Astrocyte (in vitro differentiated cells and primary cell): ENCODE results near the gene URM1. TPM values are rescaled to one million over a fixed set of nuclear protein-coding genes. Genes with fewer than 3 reads are reported as not detected.

Experiments used
- DNase-seq: peaks from one replicate; pipeline ENCODE4 v3.0.0-alpha.2; 2010; ENCODE audit warnings: low read depth
- FAIRE-seq: peaks from 2 replicates; lab custom pipeline; 2011; peaks lifted over from hg19 to GRCh38; lab: Jason Lieb, UNC
- H2AFZ ChIP-seq: 2 replicates; pipeline ENCODE4 v1.6.0; 2012; ENCODE audit warnings: low read depth, low read length, inconsistent platforms
- H3K27ac ChIP-seq: 2 replicates; pipeline ENCODE4 v1.5.1; 2011; ENCODE audit warnings: low read depth, low read length, inconsistent platforms
- H3K27me3 ChIP-seq: 2 replicates; pipeline ENCODE4 v1.6.0; 2011; ENCODE audit warnings: low read length, inconsistent platforms; ENCODE audit not compliant: insufficient read depth
- H3K36me3 ChIP-seq: 2 replicates; pipeline ENCODE4 v1.5.1; 2011; ENCODE audit warnings: low read length, inconsistent platforms; ENCODE audit not compliant: insufficient read depth
- H3K4me1 ChIP-seq: 2 replicates; pipeline ENCODE4 v1.5.1; 2011; ENCODE audit warnings: low read length, inconsistent platforms; ENCODE audit not compliant: insufficient read depth
- H3K4me2 ChIP-seq: 2 replicates; pipeline ENCODE4 v1.6.0; 2012; ENCODE audit warnings: low read length, inconsistent platforms
- H3K4me3 ChIP-seq: 2 replicates; pipeline ENCODE4 v1.5.1; 2011; ENCODE audit warnings: low read depth, mild to moderate bottlenecking, low read length, inconsistent platforms; ENCODE audit not compliant: insufficient read depth
- H3K79me2 ChIP-seq: 2 replicates; pipeline ENCODE4 v1.6.0; 2012; ENCODE audit warnings: mild to moderate bottlenecking, low read length, inconsistent platforms; ENCODE audit not compliant: insufficient read depth
- H3K9ac ChIP-seq: 2 replicates; pipeline ENCODE4 v1.6.0; 2012; ENCODE audit warnings: mild to moderate bottlenecking, low read length, inconsistent platforms
- H3K9me3 ChIP-seq: 2 replicates; pipeline ENCODE4 v1.5.1; 2012; ENCODE audit warnings: low read depth, mild to moderate bottlenecking, low read length, inconsistent platforms; ENCODE audit not compliant: insufficient read depth
- H4K20me1 ChIP-seq: 2 replicates; pipeline ENCODE4 v1.6.0; 2012; ENCODE audit warnings: low read length, inconsistent platforms; ENCODE audit not compliant: insufficient read depth
- H3K27ac Mint-ChIP-seq: one replicate; pipeline ENCODE4 v1.8.0; 2021; ENCODE audit warnings: mild to moderate bottlenecking, mixed read lengths; ENCODE audit not compliant: unreplicated experiment
- H3K27me3 Mint-ChIP-seq: one replicate; pipeline ENCODE4 v1.8.0; 2021; ENCODE audit warnings: low read depth, mixed read lengths; ENCODE audit not compliant: unreplicated experiment
- H3K36me3 Mint-ChIP-seq: one replicate; pipeline ENCODE4 v1.8.0; 2021; ENCODE audit warnings: low read depth, mixed read lengths; ENCODE audit not compliant: unreplicated experiment
- H3K4me1 Mint-ChIP-seq: one replicate; pipeline ENCODE4 v1.8.0; 2021; ENCODE audit warnings: low read depth, mixed read lengths; ENCODE audit not compliant: unreplicated experiment
- H3K4me3 Mint-ChIP-seq: one replicate; pipeline ENCODE4 v1.8.0; 2021; ENCODE audit warnings: mild to moderate bottlenecking, moderate library complexity, mixed read lengths; ENCODE audit not compliant: unreplicated experiment
- H3K9me3 Mint-ChIP-seq: one replicate; pipeline ENCODE4 v1.8.0; 2021; ENCODE audit warnings: mild to moderate bottlenecking, mixed read lengths; ENCODE audit not compliant: unreplicated experiment
- EZH2 ChIP-seq: IDR thresholded peaks from 2 replicates; pipeline ENCODE4 v1.6.1; 2012; ENCODE audit warnings: mild to moderate bottlenecking, low read length, inconsistent platforms; ENCODE audit not compliant: insufficient read depth
- total RNA-seq: library from RNA; stranded (reverse); gene quantifications from 2 replicates; pipeline ENCODE4 v1.2.1, GENCODE V29; 2021
- TF ChIP-seq, protein P1 (sequence below): IDR thresholded peaks from 2 replicates; pipeline ENCODE4 v1.5.1; 2011; ENCODE audit warnings: low read depth, mild to moderate bottlenecking, inconsistent platforms, low read length, moderate library complexity; ENCODE audit not compliant: insufficient read depth

URM1 gene
- total RNA-seq, 1 donor from 2014 or later = 50.7 TPM

DNA sequence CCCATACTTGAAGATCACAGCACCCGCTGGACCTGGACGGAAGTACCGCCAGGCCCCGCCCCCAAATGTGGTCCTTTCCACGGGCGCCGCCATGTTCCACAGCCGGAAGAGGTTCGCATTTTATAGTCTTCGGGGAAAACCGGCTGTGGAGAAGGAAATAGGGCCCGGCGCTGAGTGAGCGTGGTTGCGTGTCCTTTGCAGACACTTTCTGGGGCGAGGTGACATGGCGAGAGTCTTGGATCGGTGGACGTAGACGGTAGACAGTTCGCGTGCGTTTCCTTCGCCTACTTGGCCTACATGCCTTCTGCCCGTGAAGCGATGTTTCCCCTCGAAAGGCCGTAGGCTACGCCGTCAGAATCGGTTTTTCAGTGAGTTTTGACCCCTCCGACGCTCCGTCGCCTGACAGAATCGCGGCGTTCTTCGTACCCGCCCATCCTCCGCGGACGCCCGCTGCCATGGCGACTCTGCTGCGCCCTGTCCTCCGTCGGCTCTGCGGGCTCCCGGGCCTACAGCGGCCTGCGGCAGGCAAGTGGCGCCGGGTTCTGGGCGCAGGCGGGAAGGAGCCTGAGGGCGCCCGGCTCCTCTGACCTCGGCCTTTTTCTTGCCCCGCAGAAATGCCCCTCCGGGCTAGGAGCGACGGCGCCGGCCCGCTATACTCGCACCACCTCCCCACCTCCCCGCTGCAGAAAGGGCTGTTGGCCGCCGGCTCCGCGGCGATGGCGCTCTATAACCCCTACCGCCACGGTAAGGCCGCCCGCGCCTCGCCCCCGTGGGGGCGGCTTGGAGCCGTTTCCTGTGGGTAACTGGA is 48.6 kb upstream of the URM1 start, which contains the start of the genes COQ4 and TRUB2:
TSS of gene COQ4 (plus strand) at position 436 of the 808 bp plus-strand sequence. CDS start at position 456, 20 bp downstream.
TSS of gene TRUB2 (minus strand) at position 44 of the 808 bp plus-strand sequence. CDS start at position 5, 39 bp downstream.
- FAIRE-seq = no peak
- Histone ChIP-seq H2AFZ (peak within 1 kb of the TSS; percentile 100), H3K27me3 (no peaks in the 10 kb centered on the region), H4K20me1 (peaks cover 3% of the 10 kb centered on the region), H3K9me3 (no peaks in the 10 kb centered on the region), H3K79me2 (peaks cover 49% of the 10 kb centered on the region), H3K36me3 (peaks cover 17% of the 10 kb centered on the region), H3K4me1 (peaks cover 15% of the 10 kb centered on the region), H3K4me2 (peak within 1 kb of the TSS; percentile 97), H3K9ac (peak within 1 kb of the TSS; percentile 95), H3K4me3 (peak within 1 kb of the TSS; percentile 96), H3K27ac (peak within 1 kb of the TSS; percentile 94)
- peak within 1 kb of the TSS; percentile 96 for H3K27ac Mint-ChIP-seq
- DNase-seq = peak; percentile 92
- no peaks in the 10 kb centered on the region for H3K27me3 Mint-ChIP-seq
- H3K4me1 Mint-ChIP-seq = peaks cover 6% of the 10 kb centered on the region
- peaks cover 4% of the 10 kb centered on the region for H3K36me3 Mint-ChIP-seq
- TF ChIP-seq, protein P1, sequence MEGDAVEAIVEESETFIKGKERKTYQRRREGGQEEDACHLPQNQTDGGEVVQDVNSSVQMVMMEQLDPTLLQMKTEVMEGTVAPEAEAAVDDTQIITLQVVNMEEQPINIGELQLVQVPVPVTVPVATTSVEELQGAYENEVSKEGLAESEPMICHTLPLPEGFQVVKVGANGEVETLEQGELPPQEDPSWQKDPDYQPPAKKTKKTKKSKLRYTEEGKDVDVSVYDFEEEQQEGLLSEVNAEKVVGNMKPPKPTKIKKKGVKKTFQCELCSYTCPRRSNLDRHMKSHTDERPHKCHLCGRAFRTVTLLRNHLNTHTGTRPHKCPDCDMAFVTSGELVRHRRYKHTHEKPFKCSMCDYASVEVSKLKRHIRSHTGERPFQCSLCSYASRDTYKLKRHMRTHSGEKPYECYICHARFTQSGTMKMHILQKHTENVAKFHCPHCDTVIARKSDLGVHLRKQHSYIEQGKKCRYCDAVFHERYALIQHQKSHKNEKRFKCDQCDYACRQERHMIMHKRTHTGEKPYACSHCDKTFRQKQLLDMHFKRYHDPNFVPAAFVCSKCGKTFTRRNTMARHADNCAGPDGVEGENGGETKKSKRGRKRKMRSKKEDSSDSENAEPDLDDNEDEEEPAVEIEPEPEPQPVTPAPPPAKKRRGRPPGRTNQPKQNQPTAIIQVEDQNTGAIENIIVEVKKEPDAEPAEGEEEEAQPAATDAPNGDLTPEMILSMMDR = no peak
- TF ChIP-seq EZH2 = no peak
- peak within 1 kb of the TSS; percentile 96 for H3K4me3 Mint-ChIP-seq
- H3K9me3 Mint-ChIP-seq = no peaks in the 10 kb centered on the region

GRCh38 chr9:128323212-128323730 is 47.9 kb upstream of the URM1 start:
- Histone ChIP-seq H3K4me3 (peak overlapping the region; percentile 96), H3K9ac (peak overlapping the region; percentile 95), H3K79me2 (peaks cover 49% of the 10 kb centered on the region), H3K27ac (peak overlapping the region; percentile 94), H4K20me1 (peaks cover 9% of the 10 kb centered on the region), H3K36me3 (peaks cover 14% of the 10 kb centered on the region), H3K4me2 (peak overlapping the region; percentile 97), H2AFZ (peak overlapping the region; percentile 100), H3K4me1 (peaks cover 15% of the 10 kb centered on the region), H3K27me3 (no peaks in the 10 kb centered on the region), H3K9me3 (no peaks in the 10 kb centered on the region)
- Mint-ChIP-seq H3K36me3 (peaks cover 5% of the 10 kb centered on the region), H3K9me3 (no peaks in the 10 kb centered on the region), H3K27ac (peak overlapping the region; percentile 12), H3K4me1 (peaks cover 6% of the 10 kb centered on the region), H3K4me3 (peak overlapping the region; percentile 96), H3K27me3 (no peaks in the 10 kb centered on the region)
- TF ChIP-seq, protein P1 = no peak
- no peak for TF ChIP-seq EZH2
- FAIRE-seq (no peak), DNase-seq (peak; percentile 34)
